Measurements from ENCODE around the gene KREMEN2. TPM values are rescaled to one million over a fixed set of nuclear protein-coding genes. Genes with fewer than 3 reads are reported as not detected.
A peak's percentile ranks its signal among the peaks of the same experiment; 100 is the strongest.

Gene KREMEN2
- total and polyA plus RNA-seq, 2 of the 8 experiments (the other 6 are each of a cell fraction or from before 2014, with no cell fraction given), result 6.6 to 7.0 TPM

GRCh38 chr16:2980227-2981176 lies 16.4 kb downstream of the KREMEN2 start, which contains the start of gene PKMYT1 (continued):
- TF ChIP-seq CHD7 (IDR thresholded peaks at IDR 0.05; ENCODE audit: insufficient replicate concordance, low read length), result no peak
- no peak for TF ChIP-seq POU5F1 (IDR thresholded peaks at IDR 0.05; ENCODE audit: low read depth, low read length)
- TF ChIP-seq TBP (IDR thresholded peaks at IDR 0.05; ENCODE audit: low read depth, low read length), result peak; percentile 39; the same call in 1 of the 2 replicates
- TF ChIP-seq EZH2 (IDR thresholded peaks at IDR 0.05; ENCODE audit: low read depth, low read length, severe bottlenecking), result no peak
- TF ChIP-seq SUZ12 (IDR thresholded peaks at IDR 0.05; ENCODE audit: low read length), result no peak
- TF ChIP-seq SIX5 (IDR thresholded peaks at IDR 0.05; ENCODE audit: low read depth, low read length), result no peak
- peak; percentile 87 for TF ChIP-seq NRF1 (IDR thresholded peaks at IDR 0.05; ENCODE audit: low read depth, low read length)
- TF ChIP-seq BCL11A (IDR thresholded peaks at IDR 0.05; ENCODE audit: low read depth in 2 of 2, low read length in 2 of 2), result no peak
- TF ChIP-seq ATF3 (IDR thresholded peaks at IDR 0.05; ENCODE audit: insufficient read depth, low read depth, low read length), result no peak
